Epithelial cell of esophagus (primary cell): Measurements from ENCODE around the gene EHMT1.

Experiments
- DNase-seq: peaks from one replicate; pipeline ENCODE4 v3.0.0; 2010; ENCODE audit warnings: low read depth
- H3K4me3 ChIP-seq: 2 replicates; pipeline ENCODE4 v1.5.1; 2011; ENCODE audit warnings: mild to moderate bottlenecking, low read length, control low read depth
- CTCF ChIP-seq: IDR thresholded peaks from 2 replicates; pipeline ENCODE4 v1.5.1; 2011; ENCODE audit warnings: low read depth, mild to moderate bottlenecking, low read length, control low read depth, inconsistent platforms; ENCODE audit not compliant: insufficient read depth; ENCODE audit errors: missing control alignments

Gene EHMT1

GRCh38 chr9:137837345-137838278 lies 218.8 kb downstream of the EHMT1 start:
- TF ChIP-seq CTCF = no peak
- DNase-seq = no peak
- H3K4me3 ChIP-seq = no peak overlapping the region

GRCh38 chr9:137838576-137838975 lies 219.8 kb downstream of the EHMT1 start:
- DNase-seq = no peak
- no peak for TF ChIP-seq CTCF
- H3K4me3 ChIP-seq = no peak overlapping the region

GRCh38 chr9:137843355-137843754 lies 224.6 kb downstream of the EHMT1 start:
- no peak for TF ChIP-seq CTCF
- H3K4me3 ChIP-seq = no peak overlapping the region
- no peak for DNase-seq

GRCh38 chr9:137851516-137852267 lies 232.9 kb downstream of the EHMT1 start:
- no peak for TF ChIP-seq CTCF
- H3K4me3 ChIP-seq = no peak overlapping the region
- no peak for DNase-seq

- no peak overlapping the region for H3K4me3 ChIP-seq
- no peak for DNase-seq
- TF ChIP-seq CTCF = no peak
Measured at GRCh38 chr9:137853392-137853995, 234.7 kb downstream of the EHMT1 start.

GRCh38 chr9:137860361-137860760 lies 241.6 kb downstream of the EHMT1 start:
- TF ChIP-seq CTCF = no peak
- DNase-seq = no peak
- no peak overlapping the region for H3K4me3 ChIP-seq
